H1 (cell line): ENCODE results near the gene HPX. TPM values are rescaled to one million over a fixed set of nuclear protein-coding genes. Genes with fewer than 3 reads are reported as not detected.
A peak's percentile ranks its signal among the peaks of the same experiment; 100 is the strongest.

Source experiments
- EP300 ChIP-seq, 2 experiments: IDR thresholded peaks; 1 replicate in 1 of 2; 2 replicates in 1 of 2; pipeline ENCODE4 v1.6.1; 2011 to 2012; ENCODE audit warnings: low read depth in 2 of 2, low read length in 2 of 2, mild to moderate bottlenecking in 2 of 2, borderline replicate concordance in 1 of 2, inconsistent platforms in 1 of 2, moderate library complexity in 1 of 2
- TEAD4 ChIP-seq: IDR thresholded peaks from 2 replicates; pipeline ENCODE4 v1.6.1; 2012; ENCODE audit warnings: low read depth, low read length, inconsistent platforms, mixed read lengths
- polyA plus RNA-seq, 7 experiments: library from polyadenylated mRNA; depleted of rRNA in 3 of 7; stranded (reverse) in 5 of 7; unstranded in 2 of 7; fragments of >200 nt in 5 of 7; fragments of 200-250 nt in 2 of 7; gene quantifications; 1 replicate in 5 of 7; 2 replicates in 1 of 7; 4 replicates in 1 of 7; pipeline versions ENCODE4 v1.2.1 to v1.2.3, GENCODE V29; 2011 to 2013; ENCODE audit warnings: missing spikeins in 2 of 7, mixed read lengths in 2 of 7
- total RNA-seq: library from RNA; stranded (reverse); fragmentation: NEBNext Ultra II Directional; extraction: Animal tissue kit (Norgen Biotek cat#: 25700); gene quantifications from 2 replicates; pipeline ENCODE4 v1.2.1, GENCODE V29; 2021

The HPX gene
- total and polyA plus RNA-seq, 2 of the 8 experiments (the other 6 are each of a cell fraction or from before 2014, with no cell fraction given): 0.80 to 0.97 TPM

DNA sequence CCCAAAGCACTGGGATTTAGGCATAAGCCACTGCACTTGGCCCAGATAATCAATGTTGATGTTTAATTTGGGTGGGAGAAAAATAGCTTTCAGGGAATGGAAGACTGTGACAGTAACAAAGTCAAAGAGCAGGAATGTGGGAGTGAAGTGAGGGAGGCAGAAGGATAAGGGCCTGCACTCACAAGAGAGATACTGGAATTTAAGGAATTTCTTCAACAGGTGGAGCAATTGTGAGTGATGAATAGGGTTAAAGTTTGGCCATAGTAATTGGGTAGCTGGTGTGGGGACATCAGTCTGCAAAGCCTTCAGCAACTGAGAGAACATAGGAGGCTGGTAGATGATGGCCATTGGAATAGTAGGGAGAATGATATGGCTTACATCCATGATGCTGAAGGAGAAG, 13.3 kb downstream of the HPX start (continued):
- TF ChIP-seq TEAD4 (peak; percentile 98), EP300 (IDR thresholded peaks at IDR 0.05; ENCODE audit: borderline replicate concordance in 1 of 2, low read depth in 2 of 2, low read length in 2 of 2) (0 out of 3 replicates have a peak, but pooled peaks of 1 of the 2 experiments have one; percentile 40)
